Inflammatory macrophage treated with lipopolysaccharide for 1 hour (primary cell): ENCODE results near the gene EFS.
"Not testable (repeated sequence)": the region's sequence is repeated elsewhere in the genome, so short reads cannot be mapped to it uniquely, and the experiment has no call there.

ENCODE experiments used
- DNase-seq, 2 donors: peaks; one replicate each; pipeline ENCODE4 v3.0.0-alpha.2; 2020 to 2022

The EFS gene

DNA sequence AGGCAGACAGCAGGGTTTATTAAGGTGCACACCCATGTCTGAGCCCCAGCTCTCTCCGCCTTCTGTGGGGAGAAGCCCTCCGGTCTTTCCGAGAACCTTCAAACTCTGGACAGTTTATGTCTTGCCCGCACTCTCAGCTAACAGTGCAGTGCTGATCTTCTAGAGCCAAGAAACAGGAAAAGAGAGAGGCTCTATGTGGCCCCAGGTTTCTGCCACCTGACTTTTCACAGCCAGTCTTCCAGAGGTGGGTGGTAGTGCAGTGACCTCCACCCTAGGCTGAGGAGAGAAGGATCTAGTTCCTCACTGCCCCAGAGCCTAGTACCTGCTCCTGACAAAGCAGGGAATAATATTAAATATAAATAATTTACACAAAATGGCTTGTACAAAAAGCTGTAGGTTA is 8.3 kb downstream of the EFS start:
- DNase-seq: no peak

GRCh38 chr14:23355871-23356435 is 9.0 kb downstream of the EFS start:
- DNase-seq: no peak

DNA sequence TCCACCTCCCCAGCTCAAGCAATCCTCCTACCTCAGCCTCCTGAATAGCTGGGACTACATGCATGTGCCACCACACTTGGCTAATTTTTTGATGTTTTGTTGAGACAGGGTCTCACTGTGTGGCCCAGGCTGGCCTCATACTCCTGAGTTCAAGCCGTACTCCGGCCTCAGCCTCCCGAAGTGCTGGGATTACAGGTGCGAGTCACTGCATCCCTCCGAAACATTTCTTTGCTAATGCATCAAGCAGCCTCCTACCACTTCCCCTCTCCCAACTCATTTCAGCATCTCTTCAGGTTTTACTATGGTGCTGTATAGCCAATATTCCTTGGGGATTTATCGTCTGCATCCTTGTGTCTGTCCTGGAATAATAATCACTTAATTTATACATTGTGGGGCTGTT is 10.0 kb downstream of the EFS start:
- no peak for DNase-seq

GRCh38 chr14:23353433-23353780 is 11.6 kb downstream of the EFS start:
- DNase-seq: no peak

GRCh38 chr14:23352506-23353432 is 12.2 kb downstream of the EFS start, which contains the start of gene SLC22A17:
TSS of gene SLC22A17 (minus strand) at chr14:23352887.
- no peak for DNase-seq

DNA sequence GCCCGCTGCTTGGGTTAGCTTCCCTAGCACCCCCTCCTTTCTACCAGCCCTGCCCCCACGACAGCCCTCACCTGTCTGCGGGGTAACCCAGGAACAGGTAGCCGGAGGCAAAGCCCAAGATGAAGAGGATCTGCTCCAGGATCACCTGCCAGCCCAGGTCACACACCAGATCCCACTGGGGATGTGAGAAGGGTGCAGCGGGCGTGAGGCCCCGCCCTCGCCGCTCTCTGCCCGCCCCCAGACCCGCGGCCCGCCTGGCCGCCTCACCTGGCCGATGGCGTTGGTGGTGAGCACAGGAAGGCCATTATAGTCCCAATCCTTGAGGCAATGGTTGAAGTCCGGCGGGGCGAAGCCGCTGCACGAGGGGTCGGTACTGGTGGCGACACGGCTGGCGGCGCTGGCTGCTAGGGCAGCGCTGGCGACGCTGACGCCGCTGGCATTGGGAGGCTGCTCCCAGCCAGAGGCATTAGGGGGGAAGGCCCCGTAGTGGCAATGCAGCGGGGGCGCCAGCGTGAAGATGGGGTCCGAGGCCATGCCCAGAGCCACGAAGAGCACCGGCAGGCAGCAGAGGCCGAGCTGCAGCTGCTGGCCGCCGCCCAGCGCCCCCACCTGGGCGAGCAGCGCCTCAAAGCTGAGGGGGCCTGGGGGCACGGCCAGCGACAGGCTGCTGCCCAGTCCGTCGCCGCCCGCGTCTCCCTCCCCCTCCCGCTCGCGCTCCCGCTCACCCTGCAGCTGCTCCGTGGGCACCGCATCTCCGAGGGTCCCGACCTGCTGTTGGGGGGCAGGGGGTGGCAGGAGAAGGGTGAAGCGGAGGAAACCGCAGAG is 13.1 kb downstream of the EFS start:
- no peak for DNase-seq

GRCh38 chr14:23349156-23349845 is 15.7 kb downstream of the EFS start:
- DNase-seq: no peak

- DNase-seq: no peak
These were observed 16.7 kb downstream of the EFS start for GRCh38 chr14:23348297-23348655.

GRCh38 chr14:23347406-23348296 is 17.3 kb downstream of the EFS start:
- no peak for DNase-seq

GRCh38 chr14:23346693-23347405 is 18.1 kb downstream of the EFS start:
- DNase-seq: no peak

DNA sequence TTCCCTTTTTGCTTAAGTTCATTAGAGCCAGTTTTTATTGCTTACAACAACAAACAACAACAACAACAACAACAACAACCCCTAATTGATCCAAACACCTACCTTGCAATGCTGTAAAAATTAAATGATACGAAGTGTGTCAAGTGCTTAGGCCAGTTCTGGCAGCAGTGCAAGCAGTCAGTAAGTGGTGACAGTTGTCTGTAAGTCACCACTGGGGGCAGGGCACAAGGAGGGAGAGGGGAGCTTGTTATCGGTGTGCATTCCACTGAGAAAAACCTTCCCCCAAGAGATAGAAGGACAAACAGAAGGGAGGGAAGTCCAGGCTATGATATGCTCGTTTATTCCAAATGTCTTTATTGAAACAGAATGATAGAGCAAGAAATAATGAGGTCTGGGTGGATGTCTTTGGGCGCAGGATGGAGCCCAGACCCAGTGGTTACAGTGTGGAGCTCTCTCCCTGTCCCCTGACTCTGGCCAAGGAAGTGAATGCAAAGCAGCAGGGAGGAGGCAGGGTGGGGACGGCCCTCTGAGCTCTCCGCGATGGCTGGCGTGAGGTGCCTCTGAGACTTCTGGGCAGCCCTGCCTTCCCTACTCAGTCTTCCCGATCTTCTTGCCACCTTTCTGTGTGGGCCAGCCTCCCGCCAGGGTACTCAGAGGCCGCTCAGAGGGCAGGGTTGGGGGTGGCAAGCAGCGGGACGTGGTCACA is 18.8 kb downstream of the EFS start:
- DNase-seq: no peak

GRCh38 chr14:23344481-23344880 is 20.5 kb downstream of the EFS start:
- DNase-seq: no peak

DNA sequence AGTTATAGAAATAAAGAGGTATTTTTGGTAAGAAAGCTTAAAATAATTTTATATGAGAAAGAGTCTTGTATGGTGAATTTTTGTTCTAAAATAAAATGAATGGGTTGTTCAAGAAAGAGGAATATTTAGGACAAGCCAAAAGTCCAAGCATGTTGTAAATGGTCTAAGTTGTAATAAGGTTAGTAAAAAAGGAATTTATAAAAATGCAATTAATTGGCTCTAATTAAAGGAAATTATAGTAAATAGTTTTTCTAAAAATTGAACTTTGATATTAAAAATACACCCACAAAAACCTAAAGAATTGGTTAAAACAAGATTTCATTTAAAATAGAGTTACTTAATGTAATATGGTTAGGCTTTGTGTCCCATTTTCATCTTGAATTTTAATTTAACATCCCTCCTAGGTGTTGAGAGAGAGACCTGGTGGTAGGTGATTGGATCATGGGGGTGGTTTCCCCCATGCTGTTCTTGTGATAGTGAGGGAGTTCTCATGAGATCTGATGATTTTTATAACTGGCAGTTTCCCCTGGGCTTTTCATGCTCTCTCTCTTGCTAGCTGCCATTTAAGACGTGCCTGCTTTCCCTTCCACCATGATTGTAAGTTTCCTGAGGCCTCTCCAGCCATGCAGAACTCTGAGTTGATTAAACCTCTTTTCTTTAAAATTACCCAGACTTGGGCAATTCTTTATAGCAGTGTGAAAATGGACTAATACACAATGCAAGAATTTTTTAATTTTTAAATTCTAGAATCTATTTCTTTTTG is 25.3 kb downstream of the EFS start:
- DNase-seq: no peak

- no peak for DNase-seq
These were observed 29.3 kb downstream of the EFS start for GRCh38 chr14:23335623-23336022.

- DNase-seq: peak; percentile 57 to 85
These were observed 36.8 kb downstream of the EFS start for GRCh38 chr14:23327947-23328744.

DNA sequence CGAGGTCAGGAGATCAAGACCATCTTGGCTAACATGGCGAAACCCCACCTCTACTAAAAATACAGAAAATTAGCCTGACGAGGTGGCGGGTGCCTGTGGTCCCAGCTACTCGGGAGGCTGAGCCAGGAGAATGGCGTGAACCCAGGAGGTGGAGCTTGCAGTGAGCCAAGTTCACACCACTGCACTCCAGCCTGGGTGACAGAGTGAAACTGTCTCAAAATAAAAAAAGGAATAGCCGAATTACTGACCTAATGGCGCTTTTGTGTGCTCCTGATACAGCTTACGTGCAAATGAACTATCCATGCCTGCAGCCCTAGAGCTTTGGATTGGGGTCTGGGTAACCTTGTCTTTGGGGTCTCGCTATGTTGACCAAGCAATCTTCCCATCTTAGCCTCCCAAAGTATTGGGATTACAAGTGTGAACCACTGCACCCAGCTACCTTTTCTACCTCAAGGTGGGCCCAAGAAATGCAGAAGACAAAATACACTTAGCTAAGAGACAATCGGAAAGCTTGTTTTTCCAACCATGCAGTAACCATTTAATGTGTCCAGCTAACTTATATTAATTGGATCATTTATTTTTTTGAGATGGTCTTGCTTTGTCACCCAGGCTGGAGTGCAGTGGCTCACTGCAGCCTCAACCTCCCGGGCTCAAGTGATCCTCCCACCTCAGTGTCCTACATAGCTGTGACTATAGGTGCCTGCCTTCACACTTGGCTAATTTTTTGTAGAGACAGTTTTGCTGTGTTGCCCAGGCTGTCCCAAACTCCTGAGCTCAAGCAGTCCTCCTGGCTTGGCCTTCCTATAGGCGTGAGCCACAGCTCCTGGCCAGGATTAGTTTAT is 38.3 kb downstream of the EFS start:
- DNase-seq: no peak

DNA sequence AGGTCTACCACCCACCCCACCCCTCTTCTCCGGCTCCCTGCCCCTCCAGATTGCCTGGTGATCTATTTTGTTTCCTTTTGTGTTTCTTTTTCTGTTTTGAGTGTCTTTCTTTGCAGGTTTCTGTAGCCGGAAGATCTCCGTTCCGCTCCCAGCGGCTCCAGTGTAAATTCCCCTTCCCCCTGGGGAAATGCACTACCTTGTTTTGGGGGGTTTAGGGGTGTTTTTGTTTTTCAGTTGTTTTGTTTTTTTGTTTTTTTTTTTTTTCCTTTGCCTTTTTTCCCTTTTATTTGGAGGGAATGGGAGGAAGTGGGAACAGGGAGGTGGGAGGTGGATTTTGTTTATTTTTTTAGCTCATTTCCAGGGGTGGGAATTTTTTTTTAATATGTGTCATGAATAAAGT is 39.2 kb downstream of the EFS start:
- DNase-seq: not testable (repeated sequence)

GRCh38 chr14:23324993-23325392 is 40.0 kb downstream of the EFS start:
- DNase-seq: no peak
